Endothelial cell of umbilical vein (primary cell): ENCODE measurements around the gene FOXC1. TPM values are rescaled to one million over a fixed set of nuclear protein-coding genes. Genes with fewer than 3 reads are reported as not detected.

Experiments
- BruUV-seq: library from RNA; stranded (reverse); fragments of 400-500 nt; replicated peaks from 2 replicates; lab custom pipeline; 2021; lab: Mats Ljungman, UMichigan
- CTCF ChIA-PET: fragments of 300-600, 350-600 bp; sonication (Branson Sonifier 250); formaldehyde crosslinking; loops from one replicate; lab custom pipeline; 2021; ENCODE audit warnings: antibody characterized with exemption, inconsistent platforms; lab: Charles Lee
- POLR2A ChIA-PET: fragments of 300-600, 350-600 bp; sonication (Branson Sonifier 250); formaldehyde crosslinking; loops from one replicate; lab custom pipeline; 2021; ENCODE audit warnings: antibody characterized with exemption, inconsistent platforms; lab: Charles Lee
- DNase-seq: peaks from one replicate; pipeline ENCODE4 v3.0.0-alpha.2; 2011; ENCODE audit warnings: low read depth, low spot score
- FAIRE-seq: peaks from 2 replicates; lab custom pipeline; 2011; peaks lifted over from hg19 to GRCh38; lab: Jason Lieb, UNC
- H2AFZ ChIP-seq: 2 replicates; pipeline ENCODE4 v1.6.0; 2012; ENCODE audit warnings: low read depth, low read length, control low read depth, inconsistent platforms
- H3K27ac ChIP-seq: 2 replicates; pipeline ENCODE4 v1.5.1; 2011; ENCODE audit warnings: low read depth, mild to moderate bottlenecking, control low read depth, low read length, moderate library complexity; ENCODE audit not compliant: insufficient read depth
- H3K27me3 ChIP-seq, 2 experiments: 2 replicates each; pipeline versions ENCODE4 v1.6.0 to v1.6.1; 2011; ENCODE audit warnings: low read length in 2 of 2, mixed read lengths in 1 of 2; ENCODE audit not compliant: control insufficient read depth in 2 of 2, insufficient read depth in 2 of 2
- H3K36me3 ChIP-seq, 2 experiments: 2 replicates in 1 of 2; 3 replicates in 1 of 2; pipeline ENCODE4 v1.5.1; 2011; ENCODE audit warnings: low read length in 2 of 2, mild to moderate bottlenecking in 1 of 2, moderate library complexity in 1 of 2; ENCODE audit not compliant: control insufficient read depth in 2 of 2, insufficient read depth in 2 of 2; ENCODE audit errors: extremely low read depth in 1 of 2
- H3K4me1 ChIP-seq: 3 replicates; pipeline ENCODE4 v1.5.1; 2011; ENCODE audit warnings: mild to moderate bottlenecking, low read length; ENCODE audit not compliant: control insufficient read depth, insufficient read depth; ENCODE audit errors: extremely low read depth
- H3K4me2 ChIP-seq: 2 replicates; pipeline ENCODE4 v1.6.1; 2011; ENCODE audit warnings: low read length, control low read depth, mixed read lengths; ENCODE audit not compliant: insufficient read depth
- H3K4me3 ChIP-seq, 3 experiments: fragments of 200-600 bp in 1 of 3; sonication (generic), shearing (Covaris generic) in 1 of 3; replicated peaks in 1 of 3; 2 replicates each; pipeline ENCODE4 v1.5.1; 2011 to 2016; ENCODE audit warnings: control low read depth in 3 of 3, low read length in 3 of 3, mild to moderate bottlenecking in 2 of 3, inconsistent platforms in 1 of 3, low read depth in 1 of 3, moderate library complexity in 1 of 3; ENCODE audit not compliant: insufficient read depth in 1 of 3
- H3K79me2 ChIP-seq: 2 replicates; pipeline ENCODE4 v1.6.0; 2012; ENCODE audit warnings: low read length, inconsistent platforms; ENCODE audit not compliant: control insufficient read depth, insufficient read depth
- H3K9ac ChIP-seq: replicated peaks from 2 replicates; pipeline ENCODE3; 2011; ENCODE audit warnings: low read length, control low read depth; ENCODE audit not compliant: insufficient read depth; ENCODE audit errors: extremely low read depth
- H3K9me1 ChIP-seq: replicated peaks from 3 replicates; pipeline ENCODE4 v1.6.0; 2011; ENCODE audit warnings: mild to moderate bottlenecking, low read length; ENCODE audit not compliant: control insufficient read depth, insufficient read depth; ENCODE audit errors: extremely low read depth
- H3K9me3 ChIP-seq: replicated peaks from 2 replicates; pipeline ENCODE4 v1.5.1; 2012; ENCODE audit warnings: low read length, inconsistent platforms; ENCODE audit not compliant: control insufficient read depth, insufficient read depth
- H4K20me1 ChIP-seq: replicated peaks from 2 replicates; pipeline ENCODE3; 2011; ENCODE audit warnings: mild to moderate bottlenecking, low read length; ENCODE audit not compliant: control insufficient read depth, insufficient read depth; ENCODE audit errors: extremely low read depth
- EZH2 ChIP-seq: IDR thresholded peaks from 2 replicates; pipeline ENCODE4 v1.6.1; 2012; ENCODE audit warnings: borderline replicate concordance, low read depth, mild to moderate bottlenecking, moderate library complexity, low read length, inconsistent platforms; ENCODE audit not compliant: severe bottlenecking
- FOS ChIP-seq: IDR thresholded peaks from 2 replicates; pipeline ENCODE4 v1.6.1; 2011; ENCODE audit warnings: mild to moderate bottlenecking, low read length, moderate library complexity, borderline replicate concordance; ENCODE audit not compliant: insufficient read depth
- GATA2 ChIP-seq: IDR thresholded peaks from 2 replicates; pipeline ENCODE4 v1.7.0; 2011; ENCODE audit warnings: low read depth, mild to moderate bottlenecking, moderate library complexity, mixed read lengths, low read length; ENCODE audit not compliant: insufficient read length, insufficient read depth
- JUN ChIP-seq: IDR thresholded peaks from 2 replicates; pipeline ENCODE4 v1.6.1; 2011; ENCODE audit warnings: borderline replicate concordance, low read depth; ENCODE audit not compliant: insufficient read length, insufficient read depth
- MYC ChIP-seq: IDR thresholded peaks from one replicate; pipeline ENCODE4 v1.6.1; 2011; ENCODE audit warnings: mild to moderate bottlenecking, low read depth, low read length
- POLR2A ChIP-seq: IDR thresholded peaks from 2 replicates; pipeline ENCODE4 v1.6.1; 2012; ENCODE audit warnings: low read depth, mild to moderate bottlenecking, control low read depth, low read length
- POLR2AphosphoS5 ChIP-seq: IDR thresholded peaks from 2 replicates; pipeline ENCODE4 v1.6.1; 2012; ENCODE audit warnings: low read depth, mild to moderate bottlenecking, control low read depth, low read length, moderate library complexity; ENCODE audit not compliant: insufficient read depth
- dilution Hi-C: fragments of 300-500 bp; cut with MboI; formaldehyde crosslinking; loops from one replicate; pipeline ENCODE4 v1.15.0; 2019; ENCODE audit warnings: low sequenced_read_pairs; ENCODE audit not compliant: extremely low pct_ligation_motif_present
- intact Hi-C: fragments of 100-400 bp; cut with micrococcal nuclease; formaldehyde crosslinking; loops from one replicate; pipeline ENCODE4 v1.10.0; 2022
- polyA plus RNA-seq, 4 experiments: library from polyadenylated mRNA; depleted of rRNA in 3 of 4; stranded (reverse) in 3 of 4; unstranded in 1 of 4; fragments of >200 nt; gene quantifications; 2 replicates each; pipeline versions ENCODE4 v1.2.1 to v1.2.3, GENCODE V29; 2011 to 2012; ENCODE audit warnings: missing spikeins in 1 of 4
- total RNA-seq: library from RNA; stranded (reverse); gene quantifications from 2 replicates; pipeline ENCODE4 v1.2.3, GENCODE V29; 2021
- TF ChIP-seq, protein P1 (sequence below), 2 donors: IDR thresholded peaks; 1 replicate in 1 of 2; 2 replicates in 1 of 2; pipeline ENCODE4 v1.5.1; 2011; ENCODE audit warnings: low read length in 2 of 2, mild to moderate bottlenecking in 2 of 2, moderate library complexity in 2 of 2, control low read depth in 1 of 2, inconsistent platforms in 1 of 2, low read depth in 1 of 2; ENCODE audit not compliant: insufficient read depth in 1 of 2; ENCODE audit errors: extremely low read depth in 1 of 2
- TF ChIP-seq, protein P2 (sequence below): IDR thresholded peaks from 2 replicates; pipeline ENCODE4 v1.6.1; 2011; ENCODE audit not compliant: insufficient read depth, insufficient read length

FOXC1 gene
- total and polyA plus RNA-seq, 2 donors (not counting 3 experiments of a cell fraction or from before 2014, with no cell fraction given), result 6.4 to 16.4 TPM

DNA sequence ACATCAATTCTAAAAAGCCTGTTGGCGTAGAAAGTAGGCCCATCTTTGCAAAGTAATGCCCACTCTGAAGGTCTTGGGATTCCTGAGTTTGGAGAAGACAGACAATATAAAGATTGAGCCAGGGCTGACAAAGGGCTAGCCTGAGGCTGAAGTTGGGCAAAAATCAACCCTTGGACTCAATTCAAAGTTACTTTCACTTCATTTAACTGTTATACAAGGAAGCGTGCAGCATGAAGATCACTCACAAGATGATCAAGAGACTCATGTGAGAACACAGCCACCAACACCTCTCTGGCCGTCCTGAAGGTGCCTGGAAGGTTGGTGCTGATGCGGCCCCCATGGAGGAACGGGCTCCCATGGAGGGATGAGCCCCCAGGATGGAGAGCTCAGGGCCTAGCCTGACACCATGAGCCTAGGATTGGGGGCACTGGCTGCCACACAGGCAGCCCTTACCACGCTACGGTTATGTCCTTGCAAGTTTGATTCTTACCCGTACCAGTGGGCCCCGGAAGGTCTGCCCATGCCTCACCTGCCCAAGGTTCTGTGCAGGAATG is 26.6 kb downstream of the FOXC1 start:
- BruUV-seq, result no TSS peak
- POLR2A ChIA-PET, result no interaction called here
- no peak overlapping the region for H2AFZ ChIP-seq
- TF ChIP-seq JUN (no peak), EZH2 (no peak)
- no peak overlapping the region for H3K27ac ChIP-seq
- no peaks in the 10 kb centered on the region for H4K20me1 ChIP-seq
- FAIRE-seq (no peak), DNase-seq (no peak)
- H3K36me3 ChIP-seq, result no peaks in the 10 kb centered on the region
- no peak overlapping the region for H3K4me2 ChIP-seq
- no peak overlapping the region for H3K4me3 ChIP-seq
- no peaks in the 10 kb centered on the region for H3K9me3 ChIP-seq
- intact Hi-C loops, result no loop called here
- no peaks in the 10 kb centered on the region for H3K27me3 ChIP-seq
- H3K4me1 ChIP-seq, result peaks cover 5% of the 10 kb centered on the region
- CTCF ChIA-PET, result interaction anchor here (0.8 to 1.5 kb wide), 2 partner anchors 12 to 718 kb away, joined by 3 to 4 read pairs; no protein-coding TSS in a partner anchor
- H3K9me1 ChIP-seq, result no peaks in the 10 kb centered on the region
- H3K79me2 ChIP-seq, result no peaks in the 10 kb centered on the region
- no peak overlapping the region for H3K9ac ChIP-seq
- dilution Hi-C loops, result no loop called here

DNA sequence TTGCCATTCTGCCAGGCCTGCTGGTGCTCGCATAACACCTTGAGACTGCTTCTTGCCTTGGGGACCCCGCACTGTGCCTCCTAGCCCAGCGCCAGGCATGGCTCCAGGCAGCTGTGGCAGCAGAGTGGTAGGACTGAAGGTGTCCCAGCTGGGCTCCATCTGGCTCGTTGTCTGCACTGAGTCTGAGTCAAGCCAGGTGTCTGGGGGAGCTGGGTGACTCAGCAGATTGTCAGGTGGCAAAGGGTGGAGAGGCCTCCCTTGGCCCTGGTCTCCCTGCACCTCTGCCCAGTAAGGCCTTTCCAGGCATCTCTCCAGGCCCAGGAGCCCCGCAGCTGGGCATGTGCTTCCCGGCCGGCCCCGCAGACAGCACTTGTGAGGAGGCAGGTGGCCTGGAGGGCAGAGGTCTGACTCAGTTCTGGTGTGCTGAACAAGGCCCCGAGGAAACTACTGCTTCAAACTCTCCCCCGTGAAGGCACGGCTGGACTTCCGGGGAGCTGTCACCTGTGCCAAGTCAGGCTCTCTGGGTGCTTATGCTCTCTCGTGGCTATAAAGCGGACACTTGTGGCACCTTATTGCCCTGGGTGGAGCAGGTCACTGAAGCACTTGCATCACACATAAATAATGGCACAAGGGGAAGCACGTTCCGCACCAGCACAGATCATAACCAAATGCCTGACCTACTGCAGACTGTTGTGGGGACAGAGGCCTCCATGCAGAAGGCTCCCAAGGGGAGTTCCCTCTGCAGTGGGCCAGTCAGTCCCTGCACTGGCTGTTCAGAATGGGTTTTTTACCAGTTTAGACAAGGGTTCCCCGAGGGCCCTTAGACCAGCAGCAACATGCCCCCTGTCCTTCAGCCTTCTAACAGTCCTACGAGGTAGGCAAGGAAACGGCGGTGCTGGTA is 27.5 kb downstream of the FOXC1 start:
- dilution Hi-C loops (no loop called here), intact Hi-C loops (no loop called here)
- no peaks in the 10 kb centered on the region for H3K27me3 ChIP-seq
- no peak overlapping the region for H3K27ac ChIP-seq
- H3K36me3 ChIP-seq, result no peaks in the 10 kb centered on the region
- H3K9me1 ChIP-seq, result no peaks in the 10 kb centered on the region
- no TSS peak for BruUV-seq
- no peaks in the 10 kb centered on the region for H3K79me2 ChIP-seq
- CTCF ChIA-PET, result no interaction called here
- no peak overlapping the region for H3K4me2 ChIP-seq
- POLR2A ChIA-PET, result no interaction called here
- no peak for DNase-seq
- no peaks in the 10 kb centered on the region for H4K20me1 ChIP-seq
- H3K4me1 ChIP-seq, result peaks cover 9% of the 10 kb centered on the region
- H3K9me3 ChIP-seq, result no peaks in the 10 kb centered on the region
- no peak overlapping the region for H3K4me3 ChIP-seq
- no peak overlapping the region for H3K9ac ChIP-seq
- TF ChIP-seq MYC (no peak), EZH2 (no peak), FOS (no peak), GATA2 (no peak), JUN (no peak), POLR2A (no peak), POLR2AphosphoS5 (no peak)
- TF ChIP-seq, protein P1, sequence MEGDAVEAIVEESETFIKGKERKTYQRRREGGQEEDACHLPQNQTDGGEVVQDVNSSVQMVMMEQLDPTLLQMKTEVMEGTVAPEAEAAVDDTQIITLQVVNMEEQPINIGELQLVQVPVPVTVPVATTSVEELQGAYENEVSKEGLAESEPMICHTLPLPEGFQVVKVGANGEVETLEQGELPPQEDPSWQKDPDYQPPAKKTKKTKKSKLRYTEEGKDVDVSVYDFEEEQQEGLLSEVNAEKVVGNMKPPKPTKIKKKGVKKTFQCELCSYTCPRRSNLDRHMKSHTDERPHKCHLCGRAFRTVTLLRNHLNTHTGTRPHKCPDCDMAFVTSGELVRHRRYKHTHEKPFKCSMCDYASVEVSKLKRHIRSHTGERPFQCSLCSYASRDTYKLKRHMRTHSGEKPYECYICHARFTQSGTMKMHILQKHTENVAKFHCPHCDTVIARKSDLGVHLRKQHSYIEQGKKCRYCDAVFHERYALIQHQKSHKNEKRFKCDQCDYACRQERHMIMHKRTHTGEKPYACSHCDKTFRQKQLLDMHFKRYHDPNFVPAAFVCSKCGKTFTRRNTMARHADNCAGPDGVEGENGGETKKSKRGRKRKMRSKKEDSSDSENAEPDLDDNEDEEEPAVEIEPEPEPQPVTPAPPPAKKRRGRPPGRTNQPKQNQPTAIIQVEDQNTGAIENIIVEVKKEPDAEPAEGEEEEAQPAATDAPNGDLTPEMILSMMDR (IDR thresholded peaks at IDR 0.05; ENCODE audit: extremely low read depth in 1 of 2, insufficient read depth in 1 of 2, low read depth in 1 of 2, low read length in 2 of 2), result no peak
- TF ChIP-seq, protein P2, sequence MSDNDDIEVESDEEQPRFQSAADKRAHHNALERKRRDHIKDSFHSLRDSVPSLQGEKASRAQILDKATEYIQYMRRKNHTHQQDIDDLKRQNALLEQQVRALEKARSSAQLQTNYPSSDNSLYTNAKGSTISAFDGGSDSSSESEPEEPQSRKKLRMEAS, result no peak
- no peak for FAIRE-seq
- H2AFZ ChIP-seq, result no peak overlapping the region
